Fibroblast of pulmonary artery (primary cell): ENCODE results near the gene SH3D19.
A peak's percentile ranks its signal among the peaks of the same experiment; 100 is the strongest.

Source experiments
- DNase-seq: peaks from one replicate; pipeline ENCODE4 v3.0.0-alpha.2; 2010; ENCODE audit warnings: low read depth
- H3K4me3 ChIP-seq: replicated peaks from 2 replicates; pipeline ENCODE4 v1.5.1; 2011; ENCODE audit warnings: low read depth, mild to moderate bottlenecking, control low read depth, low read length, moderate library complexity
- TF ChIP-seq, protein P1 (sequence below): IDR thresholded peaks from 2 replicates; pipeline ENCODE4 v1.5.1; 2011; ENCODE audit warnings: mild to moderate bottlenecking, control low read depth, low read length, inconsistent platforms; ENCODE audit errors: missing control alignments

Gene SH3D19

DNA sequence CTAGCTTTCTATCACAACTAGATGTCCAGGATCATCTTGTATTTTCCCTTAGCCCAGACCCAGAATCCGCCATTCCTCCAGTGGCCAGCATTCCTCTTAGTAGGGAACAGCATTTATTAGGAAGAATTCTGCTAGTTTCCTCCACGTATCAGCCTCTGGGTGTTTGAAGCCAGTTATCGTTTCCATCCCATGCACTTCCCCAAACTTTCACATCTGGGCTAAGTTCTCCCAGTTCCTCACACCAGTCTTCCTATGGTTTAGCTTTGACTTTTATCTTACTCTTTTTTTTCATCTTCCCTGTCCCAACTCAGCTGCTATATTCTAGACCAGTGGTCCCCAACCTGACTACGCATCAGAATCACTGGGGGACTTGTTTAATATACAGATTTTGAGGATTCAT is 101.9 kb downstream of the SH3D19 start:
- TF ChIP-seq, protein P1, sequence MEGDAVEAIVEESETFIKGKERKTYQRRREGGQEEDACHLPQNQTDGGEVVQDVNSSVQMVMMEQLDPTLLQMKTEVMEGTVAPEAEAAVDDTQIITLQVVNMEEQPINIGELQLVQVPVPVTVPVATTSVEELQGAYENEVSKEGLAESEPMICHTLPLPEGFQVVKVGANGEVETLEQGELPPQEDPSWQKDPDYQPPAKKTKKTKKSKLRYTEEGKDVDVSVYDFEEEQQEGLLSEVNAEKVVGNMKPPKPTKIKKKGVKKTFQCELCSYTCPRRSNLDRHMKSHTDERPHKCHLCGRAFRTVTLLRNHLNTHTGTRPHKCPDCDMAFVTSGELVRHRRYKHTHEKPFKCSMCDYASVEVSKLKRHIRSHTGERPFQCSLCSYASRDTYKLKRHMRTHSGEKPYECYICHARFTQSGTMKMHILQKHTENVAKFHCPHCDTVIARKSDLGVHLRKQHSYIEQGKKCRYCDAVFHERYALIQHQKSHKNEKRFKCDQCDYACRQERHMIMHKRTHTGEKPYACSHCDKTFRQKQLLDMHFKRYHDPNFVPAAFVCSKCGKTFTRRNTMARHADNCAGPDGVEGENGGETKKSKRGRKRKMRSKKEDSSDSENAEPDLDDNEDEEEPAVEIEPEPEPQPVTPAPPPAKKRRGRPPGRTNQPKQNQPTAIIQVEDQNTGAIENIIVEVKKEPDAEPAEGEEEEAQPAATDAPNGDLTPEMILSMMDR = no peak
- no peak for DNase-seq
- H3K4me3 ChIP-seq = no peak overlapping the region

DNA sequence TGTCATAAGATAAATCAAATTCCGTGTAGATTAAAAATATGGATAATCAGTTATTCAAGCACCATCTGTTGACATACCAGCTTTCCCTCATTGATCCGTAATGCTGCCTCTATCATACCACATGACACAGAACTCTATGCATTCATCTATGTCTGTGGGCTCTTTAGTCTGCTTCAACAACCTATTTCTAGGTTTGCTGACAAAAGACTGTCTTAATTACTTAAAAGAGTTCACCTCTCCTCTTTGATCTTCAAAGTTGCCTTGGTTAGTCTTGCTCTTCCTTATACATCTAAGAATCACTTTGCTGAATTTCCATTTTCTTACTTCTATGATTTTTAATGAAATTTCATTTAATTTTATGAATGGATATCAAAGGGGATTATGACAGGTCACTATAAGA is 105.5 kb downstream of the SH3D19 start:
- TF ChIP-seq, protein P1 = no peak
- no peak for DNase-seq
- H3K4me3 ChIP-seq = no peak overlapping the region

DNA sequence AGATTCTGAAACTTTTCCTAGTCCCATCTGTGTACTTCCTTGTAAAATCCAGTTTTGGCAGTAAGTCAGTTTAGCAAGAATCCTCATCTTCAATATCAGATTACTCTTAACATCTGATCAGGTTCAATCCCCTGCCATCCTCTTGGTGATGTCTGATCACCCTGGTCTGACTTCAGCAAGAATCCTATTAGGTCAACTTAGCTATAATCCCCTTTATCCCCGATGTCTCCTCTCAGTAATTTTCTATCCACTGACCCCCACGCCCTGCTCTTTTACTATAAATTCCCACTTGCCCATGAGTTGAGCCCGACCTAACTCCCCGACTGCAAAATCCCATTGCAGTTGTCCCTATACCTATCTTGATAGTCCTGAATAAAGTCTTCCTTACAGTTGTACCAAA is 106.3 kb downstream of the SH3D19 start:
- no peak for DNase-seq
- no peak overlapping the region for H3K4me3 ChIP-seq
- TF ChIP-seq, protein P1 = no peak

DNA sequence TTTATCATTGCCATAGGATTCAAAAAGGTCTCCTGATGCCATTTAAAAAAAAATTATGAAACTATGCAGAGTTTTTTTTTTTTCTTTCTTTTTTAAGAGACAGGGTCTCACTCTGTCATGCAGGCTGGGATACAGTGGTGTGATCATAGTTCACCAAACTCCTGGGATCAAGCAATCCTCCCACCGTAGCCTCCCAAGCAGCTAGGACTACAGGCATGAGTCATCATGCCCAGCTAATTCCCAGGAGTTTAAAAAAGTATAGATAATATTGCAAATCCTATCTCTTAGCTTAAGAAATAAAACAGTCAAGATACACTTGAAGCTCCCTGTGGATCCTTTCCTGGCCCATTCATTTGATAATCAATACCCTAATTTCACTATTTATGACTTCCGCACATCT is 107.1 kb downstream of the SH3D19 start:
- TF ChIP-seq, protein P1 = no peak
- DNase-seq = peak; percentile 56
- no peak overlapping the region for H3K4me3 ChIP-seq

DNA sequence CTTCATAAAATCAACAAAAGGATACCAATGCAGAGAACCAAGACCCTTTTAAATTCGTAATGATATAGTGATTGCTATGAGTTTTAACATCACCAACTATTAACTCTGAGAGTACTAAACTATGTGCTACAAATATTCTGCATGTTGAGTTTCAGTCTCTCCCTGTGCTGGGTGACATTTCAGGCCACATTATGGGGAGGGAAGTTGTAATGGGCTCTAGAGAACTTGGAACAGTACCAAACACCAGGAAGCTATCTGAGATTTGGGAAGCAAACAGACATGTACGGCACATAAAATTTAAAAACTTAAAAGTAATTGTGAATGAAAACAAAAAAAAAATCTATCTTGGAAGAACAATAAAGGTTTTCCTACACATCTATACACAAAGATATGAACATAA is 108.1 kb downstream of the SH3D19 start:
- H3K4me3 ChIP-seq = no peak overlapping the region
- TF ChIP-seq, protein P1 = no peak
- no peak for DNase-seq

DNA sequence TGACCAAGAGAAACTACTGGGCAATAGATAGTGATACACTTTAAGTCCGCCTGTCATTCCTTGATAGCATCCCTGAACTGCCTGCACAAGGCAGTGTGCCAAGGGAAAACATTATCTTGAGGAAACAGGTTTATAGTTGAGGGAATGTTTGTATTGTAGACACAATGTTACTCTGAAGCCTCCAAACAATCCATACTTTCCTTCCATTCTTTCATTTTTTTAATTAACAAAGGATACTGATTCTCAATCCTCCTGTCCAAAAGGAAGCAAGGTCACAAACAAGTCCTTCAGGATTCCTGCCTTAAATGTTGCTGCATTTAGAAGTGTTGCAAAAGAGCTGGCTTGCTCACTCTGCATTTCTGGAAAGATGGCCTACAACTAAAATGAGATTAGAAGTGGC is 110.1 kb downstream of the SH3D19 start:
- no peak overlapping the region for H3K4me3 ChIP-seq
- peak; percentile 52 for DNase-seq
- TF ChIP-seq, protein P1 = no peak

DNA sequence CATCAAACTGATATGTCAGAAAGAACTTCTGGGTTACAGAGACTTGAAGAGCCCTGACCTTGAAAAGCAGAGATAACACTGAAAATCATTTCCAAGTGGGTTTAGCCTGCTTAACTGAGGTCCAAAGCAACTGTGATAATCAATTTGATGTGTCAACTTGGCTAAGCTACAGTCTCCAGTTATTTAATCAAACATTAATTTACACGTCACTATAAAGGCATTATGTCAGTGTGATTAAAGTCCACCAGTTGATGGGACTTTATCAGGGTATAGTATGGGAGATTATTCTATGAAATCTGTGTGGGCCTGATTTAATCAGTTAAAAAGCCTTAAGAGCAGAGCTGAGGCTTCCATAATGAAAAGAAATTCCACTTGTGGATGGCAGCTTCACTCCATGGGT is 117.5 kb downstream of the SH3D19 start:
- TF ChIP-seq, protein P1 = no peak
- DNase-seq = no peak
- H3K4me3 ChIP-seq = no peak overlapping the region
